IPS DF 19.7 (cell line): ENCODE data around the gene TMEM86B.

ENCODE experiments used
- DNase-seq: peaks from one replicate; pipeline ENCODE4 v3.0.0-alpha.2; 2013; ENCODE audit warnings: low read depth, low spot score

The TMEM86B gene

DNA sequence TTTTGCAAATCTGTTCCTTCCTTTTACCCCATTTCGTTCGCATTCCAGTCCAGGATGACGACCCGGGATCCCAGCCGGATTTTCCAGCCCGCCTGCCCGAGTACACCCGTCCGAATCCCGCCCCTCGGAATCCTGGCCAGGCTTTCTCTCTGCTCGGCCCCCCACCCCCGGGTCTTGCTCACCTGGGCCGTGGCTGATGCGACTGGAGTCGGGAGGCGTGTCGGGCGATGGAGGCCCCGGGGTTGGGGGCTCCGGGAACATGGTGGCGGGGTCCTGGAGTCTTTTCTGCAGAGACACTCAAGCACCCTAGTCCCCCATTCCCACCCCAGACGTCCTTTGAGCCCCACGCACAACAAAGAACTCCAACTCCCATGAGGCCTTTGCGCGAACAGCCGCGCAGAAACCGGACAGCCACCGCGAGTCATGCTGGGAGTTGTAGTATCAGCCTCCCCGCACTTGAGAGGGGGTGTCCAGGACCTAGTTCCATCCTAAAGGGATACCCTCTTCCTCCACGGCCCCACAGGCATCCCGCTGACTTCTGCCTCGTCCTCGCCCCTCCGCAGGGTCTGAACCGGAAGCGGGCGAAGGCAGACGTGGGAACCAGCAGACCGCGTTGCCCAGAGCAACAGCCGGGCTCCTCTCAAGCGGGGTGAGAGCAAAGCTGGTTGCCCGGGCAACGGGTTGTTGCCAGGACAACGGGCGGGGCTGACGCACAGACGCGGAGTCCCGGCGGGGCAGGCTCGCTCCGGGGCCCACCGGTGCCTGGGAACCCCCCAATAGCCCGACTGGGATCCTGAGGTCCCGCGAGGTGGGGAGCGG is 49.6 kb downstream of the TMEM86B start:
- no peak for DNase-seq
